ENCODE measurements around the gene SERP2. TPM values are rescaled to one million over a fixed set of nuclear protein-coding genes. Genes with fewer than 3 reads are reported as not detected.

The SERP2 gene
- total and polyA plus RNA-seq, 2 donors (not counting 1 experiment from before 2014, with no cell fraction given), result 10.6 to 15.5 TPM

GRCh38 chr13:44415815-44416214 is 42.2 kb downstream of the SERP2 start:
- H3K27ac ChIP-seq (ENCODE audit: insufficient read depth, low read length), result no peak overlapping the region
- H3K4me2 ChIP-seq (ENCODE audit: extremely low read depth, insufficient read depth, low read length), result no peak overlapping the region
- no peaks in the 10 kb centered on the region for H3K36me3 ChIP-seq (ENCODE audit: control insufficient read depth, insufficient read depth, low read length)
- no peak for DNase-seq (ENCODE audit: low read depth in 2 of 2)
- H3K27me3 ChIP-seq (ENCODE audit: control insufficient read depth, insufficient read depth, low read length), result no peaks in the 10 kb centered on the region
- H3K9me3 ChIP-seq (ENCODE audit: control insufficient read depth, insufficient read depth, low read depth, low read length), result no peaks in the 10 kb centered on the region
- no peaks in the 10 kb centered on the region for H3K79me2 ChIP-seq (ENCODE audit: control insufficient read depth, insufficient read depth, low read length)
- no peaks in the 10 kb centered on the region for H4K20me1 ChIP-seq (ENCODE audit: control insufficient read depth, extremely low read depth, insufficient read depth, low read length)
- no peak overlapping the region for H2AFZ ChIP-seq (ENCODE audit: low read length)
- no peak overlapping the region for H3K9ac ChIP-seq (ENCODE audit: insufficient read depth, low read length)
- TF ChIP-seq EZH2 (IDR thresholded peaks at IDR 0.05; ENCODE audit: low read length, missing control alignments), result no peak
- TF ChIP-seq, protein P1, sequence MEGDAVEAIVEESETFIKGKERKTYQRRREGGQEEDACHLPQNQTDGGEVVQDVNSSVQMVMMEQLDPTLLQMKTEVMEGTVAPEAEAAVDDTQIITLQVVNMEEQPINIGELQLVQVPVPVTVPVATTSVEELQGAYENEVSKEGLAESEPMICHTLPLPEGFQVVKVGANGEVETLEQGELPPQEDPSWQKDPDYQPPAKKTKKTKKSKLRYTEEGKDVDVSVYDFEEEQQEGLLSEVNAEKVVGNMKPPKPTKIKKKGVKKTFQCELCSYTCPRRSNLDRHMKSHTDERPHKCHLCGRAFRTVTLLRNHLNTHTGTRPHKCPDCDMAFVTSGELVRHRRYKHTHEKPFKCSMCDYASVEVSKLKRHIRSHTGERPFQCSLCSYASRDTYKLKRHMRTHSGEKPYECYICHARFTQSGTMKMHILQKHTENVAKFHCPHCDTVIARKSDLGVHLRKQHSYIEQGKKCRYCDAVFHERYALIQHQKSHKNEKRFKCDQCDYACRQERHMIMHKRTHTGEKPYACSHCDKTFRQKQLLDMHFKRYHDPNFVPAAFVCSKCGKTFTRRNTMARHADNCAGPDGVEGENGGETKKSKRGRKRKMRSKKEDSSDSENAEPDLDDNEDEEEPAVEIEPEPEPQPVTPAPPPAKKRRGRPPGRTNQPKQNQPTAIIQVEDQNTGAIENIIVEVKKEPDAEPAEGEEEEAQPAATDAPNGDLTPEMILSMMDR (conservative IDR thresholded peaks at IDR 0.05 in 1 of 2, IDR thresholded peaks at IDR 0.05 in 1 of 2; ENCODE audit: low read depth in 1 of 2, low read length in 2 of 2), result no peak
- H3K4me1 ChIP-seq (ENCODE audit: control insufficient read depth, extremely low read depth, insufficient read depth, low read length), result no peaks in the 10 kb centered on the region
- H3K4me3 ChIP-seq (replicated peaks in 1 of 4; ENCODE audit: control extremely low read depth in 1 of 4, insufficient read depth in 1 of 4, low read depth in 3 of 4, low read length in 4 of 4), result no peak overlapping the region

GRCh38 chr13:44416301-44416700 is 42.7 kb downstream of the SERP2 start:
- TF ChIP-seq, protein P1 (conservative IDR thresholded peaks at IDR 0.05 in 1 of 2, IDR thresholded peaks at IDR 0.05 in 1 of 2; ENCODE audit: low read depth in 1 of 2, low read length in 2 of 2), result no peak
- TF ChIP-seq EZH2 (IDR thresholded peaks at IDR 0.05; ENCODE audit: low read length, missing control alignments), result no peak
- Histone ChIP-seq H3K9me3 (ENCODE audit: control insufficient read depth, insufficient read depth, low read depth, low read length) (no peaks in the 10 kb centered on the region), H3K79me2 (ENCODE audit: control insufficient read depth, insufficient read depth, low read length) (no peaks in the 10 kb centered on the region), H3K36me3 (ENCODE audit: control insufficient read depth, insufficient read depth, low read length) (no peaks in the 10 kb centered on the region), H3K27ac (ENCODE audit: insufficient read depth, low read length) (no peak overlapping the region), H3K4me1 (ENCODE audit: control insufficient read depth, extremely low read depth, insufficient read depth, low read length) (no peaks in the 10 kb centered on the region), H3K4me2 (ENCODE audit: extremely low read depth, insufficient read depth, low read length) (no peak overlapping the region), H3K4me3 (replicated peaks in 1 of 4; ENCODE audit: control extremely low read depth in 1 of 4, insufficient read depth in 1 of 4, low read depth in 3 of 4, low read length in 4 of 4) (no peak overlapping the region), H2AFZ (ENCODE audit: low read length) (no peak overlapping the region), H3K9ac (ENCODE audit: insufficient read depth, low read length) (no peak overlapping the region), H3K27me3 (ENCODE audit: control insufficient read depth, insufficient read depth, low read length) (no peaks in the 10 kb centered on the region), H4K20me1 (ENCODE audit: control insufficient read depth, extremely low read depth, insufficient read depth, low read length) (no peaks in the 10 kb centered on the region)
- DNase-seq (ENCODE audit: low read depth in 2 of 2), result no peak

DNA sequence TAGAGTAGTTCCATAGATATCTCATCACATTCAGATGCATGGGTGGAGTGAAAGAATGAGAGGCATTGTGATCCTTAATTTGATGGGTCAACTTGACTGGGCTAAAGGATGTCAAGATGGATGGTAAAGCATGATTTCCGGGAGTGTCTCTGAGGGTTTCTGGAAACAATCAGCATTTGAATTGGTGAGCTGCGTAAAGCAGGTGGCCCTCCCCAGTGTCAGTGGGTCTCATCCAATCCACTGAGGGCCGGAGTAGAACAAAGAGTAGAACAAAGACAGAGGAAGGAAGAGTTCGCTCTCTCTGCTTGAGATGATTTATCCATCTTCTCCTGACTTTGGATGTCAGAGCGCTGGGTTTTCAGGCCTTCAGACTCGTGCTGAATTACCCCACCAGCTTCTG is 43.1 kb downstream of the SERP2 start:
- DNase-seq (ENCODE audit: low read depth in 2 of 2), result no peak
- H3K4me3 ChIP-seq (replicated peaks in 1 of 4; ENCODE audit: control extremely low read depth in 1 of 4, insufficient read depth in 1 of 4, low read depth in 3 of 4, low read length in 4 of 4), result no peak overlapping the region
- H3K4me1 ChIP-seq (ENCODE audit: control insufficient read depth, extremely low read depth, insufficient read depth, low read length), result no peaks in the 10 kb centered on the region
- no peaks in the 10 kb centered on the region for H3K9me3 ChIP-seq (ENCODE audit: control insufficient read depth, insufficient read depth, low read depth, low read length)
- H4K20me1 ChIP-seq (ENCODE audit: control insufficient read depth, extremely low read depth, insufficient read depth, low read length), result no peaks in the 10 kb centered on the region
- no peak overlapping the region for H2AFZ ChIP-seq (ENCODE audit: low read length)
- no peak overlapping the region for H3K27ac ChIP-seq (ENCODE audit: insufficient read depth, low read length)
- H3K79me2 ChIP-seq (ENCODE audit: control insufficient read depth, insufficient read depth, low read length), result no peaks in the 10 kb centered on the region
- H3K36me3 ChIP-seq (ENCODE audit: control insufficient read depth, insufficient read depth, low read length), result no peaks in the 10 kb centered on the region
- H3K4me2 ChIP-seq (ENCODE audit: extremely low read depth, insufficient read depth, low read length), result no peak overlapping the region
- H3K27me3 ChIP-seq (ENCODE audit: control insufficient read depth, insufficient read depth, low read length), result no peaks in the 10 kb centered on the region
- H3K9ac ChIP-seq (ENCODE audit: insufficient read depth, low read length), result no peak overlapping the region
- TF ChIP-seq, protein P1 (conservative IDR thresholded peaks at IDR 0.05 in 1 of 2, IDR thresholded peaks at IDR 0.05 in 1 of 2; ENCODE audit: low read depth in 1 of 2, low read length in 2 of 2), result no peak
- no peak for TF ChIP-seq EZH2 (IDR thresholded peaks at IDR 0.05; ENCODE audit: low read length, missing control alignments)

Measured in fibroblast of lung (primary cell).